Measurements from ENCODE around the gene OTOS. TPM values are rescaled to one million over a fixed set of nuclear protein-coding genes. Genes with fewer than 3 reads are reported as not detected.

OTOS gene
- total RNA-seq, 1 donor from 2014 or later = not detected

DNA sequence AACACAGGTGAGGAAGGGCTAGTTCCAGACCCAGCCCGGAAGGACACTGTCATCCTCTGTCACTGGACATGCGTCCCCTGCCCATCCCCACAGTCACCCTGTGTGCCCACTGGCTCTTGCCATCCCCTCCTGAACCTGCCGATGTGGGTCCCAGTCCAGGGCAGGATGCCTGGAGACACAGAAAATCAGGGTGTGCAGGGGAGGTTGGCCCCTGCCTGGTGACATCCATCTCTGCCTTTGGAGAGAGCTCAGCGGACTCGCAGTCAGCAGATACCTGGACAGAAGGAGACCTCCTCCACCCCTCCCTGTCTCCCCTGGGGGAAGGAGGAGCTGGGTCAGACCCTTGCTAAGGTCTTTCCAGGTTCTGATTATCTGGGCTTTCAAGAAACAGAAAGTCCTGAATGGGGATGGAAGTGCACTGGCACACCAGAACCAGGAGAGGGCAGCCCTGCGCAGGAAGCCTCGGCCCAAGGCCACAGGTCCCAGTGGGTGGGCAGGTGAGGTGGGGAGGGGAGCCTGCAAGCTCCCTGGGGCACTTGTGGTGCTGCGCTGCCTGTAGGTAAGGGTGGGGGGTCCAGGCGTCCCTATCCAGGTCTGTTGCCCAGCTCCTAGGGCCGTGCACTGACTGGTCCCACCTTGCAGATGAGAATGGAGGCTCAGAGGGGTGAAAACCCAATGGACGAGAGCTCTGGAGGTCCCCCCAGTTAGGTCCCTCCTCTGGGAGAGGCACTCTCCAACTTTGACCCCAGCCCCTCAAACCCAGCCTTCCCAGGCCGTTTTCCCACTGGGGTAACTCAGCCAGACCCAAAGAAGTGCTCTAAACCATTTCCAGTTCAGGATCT, 9.7 kb upstream of the OTOS start:
- Mint-ChIP-seq H3K27ac (no peak overlapping the region), H3K9me3 (ENCODE audit: low read depth) (no peaks in the 10 kb centered on the region), H3K4me3 (ENCODE audit: low read depth) (no peak overlapping the region), H3K4me1 (ENCODE audit: low read depth) (no peaks in the 10 kb centered on the region), H3K27me3 (peaks cover 33% of the 10 kb centered on the region), H3K36me3 (ENCODE audit: insufficient read depth) (no peaks in the 10 kb centered on the region)
- peak; percentile 62 for DNase-seq (ENCODE audit: low spot score, unreplicated experiment)
- TF ChIP-seq, protein P1, sequence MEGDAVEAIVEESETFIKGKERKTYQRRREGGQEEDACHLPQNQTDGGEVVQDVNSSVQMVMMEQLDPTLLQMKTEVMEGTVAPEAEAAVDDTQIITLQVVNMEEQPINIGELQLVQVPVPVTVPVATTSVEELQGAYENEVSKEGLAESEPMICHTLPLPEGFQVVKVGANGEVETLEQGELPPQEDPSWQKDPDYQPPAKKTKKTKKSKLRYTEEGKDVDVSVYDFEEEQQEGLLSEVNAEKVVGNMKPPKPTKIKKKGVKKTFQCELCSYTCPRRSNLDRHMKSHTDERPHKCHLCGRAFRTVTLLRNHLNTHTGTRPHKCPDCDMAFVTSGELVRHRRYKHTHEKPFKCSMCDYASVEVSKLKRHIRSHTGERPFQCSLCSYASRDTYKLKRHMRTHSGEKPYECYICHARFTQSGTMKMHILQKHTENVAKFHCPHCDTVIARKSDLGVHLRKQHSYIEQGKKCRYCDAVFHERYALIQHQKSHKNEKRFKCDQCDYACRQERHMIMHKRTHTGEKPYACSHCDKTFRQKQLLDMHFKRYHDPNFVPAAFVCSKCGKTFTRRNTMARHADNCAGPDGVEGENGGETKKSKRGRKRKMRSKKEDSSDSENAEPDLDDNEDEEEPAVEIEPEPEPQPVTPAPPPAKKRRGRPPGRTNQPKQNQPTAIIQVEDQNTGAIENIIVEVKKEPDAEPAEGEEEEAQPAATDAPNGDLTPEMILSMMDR (IDR thresholded peaks at IDR 0.05; ENCODE audit: unreplicated experiment) = peak; percentile 79

DNA sequence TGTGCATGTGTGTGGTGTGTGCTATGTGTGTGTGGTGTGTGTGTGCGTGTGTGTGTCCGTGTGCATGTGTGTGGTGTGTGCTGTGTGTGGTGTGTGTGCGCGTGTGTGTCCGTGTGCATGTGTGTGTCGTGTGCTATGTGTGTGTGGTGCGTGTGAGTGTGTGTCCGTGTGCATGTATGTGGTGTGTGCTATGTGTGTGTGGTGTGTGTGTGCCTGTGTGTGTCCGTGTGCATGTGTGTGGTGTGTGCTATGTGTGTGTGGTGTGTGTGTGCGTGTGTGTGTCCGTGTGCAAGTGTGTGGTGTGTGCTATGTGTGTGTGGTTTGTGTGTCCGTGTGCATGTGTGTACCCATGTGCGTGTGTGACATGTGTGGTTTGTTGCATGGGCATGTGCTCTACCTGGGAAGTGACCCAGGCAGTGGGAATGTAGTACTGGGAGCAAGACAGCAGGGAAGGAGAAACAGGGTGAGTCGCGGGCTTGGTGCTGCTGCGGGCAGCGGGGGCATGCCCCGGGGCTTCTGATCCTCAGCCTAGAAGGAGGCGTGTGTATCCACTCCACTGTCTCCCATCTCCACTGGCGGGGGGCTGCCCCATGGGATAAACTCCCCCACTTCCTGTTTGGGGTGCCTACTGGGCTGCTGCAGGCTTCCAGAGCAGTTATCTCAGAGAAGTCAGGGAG, 7.6 kb upstream of the OTOS start:
- Mint-ChIP-seq H3K36me3 (ENCODE audit: insufficient read depth) (no peaks in the 10 kb centered on the region), H3K4me1 (ENCODE audit: low read depth) (no peaks in the 10 kb centered on the region), H3K9me3 (ENCODE audit: low read depth) (no peaks in the 10 kb centered on the region), H3K27ac (peak overlapping the region; percentile 67), H3K27me3 (peaks cover 28% of the 10 kb centered on the region), H3K4me3 (ENCODE audit: low read depth) (no peak overlapping the region)
- DNase-seq (ENCODE audit: low spot score, unreplicated experiment) = no peak
- TF ChIP-seq, protein P1 (IDR thresholded peaks at IDR 0.05; ENCODE audit: unreplicated experiment) = no peak

DNA sequence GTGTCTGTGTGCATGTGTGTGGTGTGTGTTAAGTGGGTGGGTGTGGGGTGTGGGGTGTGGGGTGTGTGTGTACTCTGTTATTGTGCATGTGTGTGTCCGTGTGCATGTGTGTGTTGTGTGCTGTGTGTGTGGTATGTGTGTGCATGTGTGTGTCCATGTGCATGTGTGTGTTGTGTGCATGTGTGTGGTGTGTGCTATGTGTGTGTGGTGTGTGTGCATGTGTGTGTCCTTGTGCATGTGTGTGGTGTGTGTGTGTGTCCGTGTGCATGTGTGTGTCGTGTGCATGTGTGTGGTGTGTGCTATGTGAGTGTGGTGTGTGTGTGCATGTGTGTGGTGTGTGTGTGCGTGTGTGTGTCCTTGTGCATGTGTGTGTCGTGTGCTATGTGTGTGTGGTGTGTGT, 6.9 kb upstream of the OTOS start:
- Mint-ChIP-seq H3K27ac (peak overlapping the region; percentile 56), H3K27me3 (peaks cover 24% of the 10 kb centered on the region), H3K9me3 (ENCODE audit: low read depth) (no peaks in the 10 kb centered on the region), H3K36me3 (ENCODE audit: insufficient read depth) (no peaks in the 10 kb centered on the region), H3K4me3 (ENCODE audit: low read depth) (no peak overlapping the region), H3K4me1 (ENCODE audit: low read depth) (no peaks in the 10 kb centered on the region)
- no peak for DNase-seq (ENCODE audit: low spot score, unreplicated experiment)
- TF ChIP-seq, protein P1 (IDR thresholded peaks at IDR 0.05; ENCODE audit: unreplicated experiment) = no peak

DNA sequence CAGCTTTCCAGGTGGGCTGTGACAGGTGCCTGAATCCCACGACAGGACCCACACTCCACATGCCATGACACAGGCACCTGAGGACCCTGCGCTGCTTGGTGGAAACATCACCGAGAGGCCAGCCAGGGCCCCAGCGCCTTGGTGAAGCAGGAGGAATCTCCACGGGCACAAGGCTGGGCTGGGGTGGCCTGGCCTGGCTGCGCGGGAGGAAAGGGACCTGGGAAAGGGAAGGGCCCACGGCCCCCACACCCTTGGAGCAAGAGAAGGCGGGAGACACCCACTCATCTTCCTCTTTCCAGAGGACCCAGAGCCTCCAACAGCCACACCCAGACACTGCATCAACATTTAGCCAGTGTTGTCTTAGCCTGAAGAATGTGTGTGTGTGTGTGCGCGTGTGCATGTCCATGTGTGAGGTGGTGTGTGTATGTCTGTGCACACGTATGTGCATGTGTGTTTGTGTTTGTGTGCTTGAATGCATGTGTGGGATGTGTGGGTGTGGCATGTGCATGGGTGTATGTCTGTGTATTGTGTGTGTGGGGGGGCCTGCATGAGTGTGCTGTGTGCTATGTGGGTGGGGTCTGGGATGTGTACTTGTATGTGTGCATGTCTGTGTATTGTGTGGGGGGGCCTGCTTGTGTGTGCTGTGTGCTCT, 6.3 kb upstream of the OTOS start:
- Mint-ChIP-seq H3K4me3 (ENCODE audit: low read depth) (no peak overlapping the region), H3K4me1 (ENCODE audit: low read depth) (no peaks in the 10 kb centered on the region), H3K27ac (no peak overlapping the region), H3K27me3 (peaks cover 22% of the 10 kb centered on the region), H3K9me3 (ENCODE audit: low read depth) (no peaks in the 10 kb centered on the region), H3K36me3 (ENCODE audit: insufficient read depth) (no peaks in the 10 kb centered on the region)
- DNase-seq (ENCODE audit: low spot score, unreplicated experiment) = no peak
- TF ChIP-seq, protein P1 (IDR thresholded peaks at IDR 0.05; ENCODE audit: unreplicated experiment) = no peak

DNA sequence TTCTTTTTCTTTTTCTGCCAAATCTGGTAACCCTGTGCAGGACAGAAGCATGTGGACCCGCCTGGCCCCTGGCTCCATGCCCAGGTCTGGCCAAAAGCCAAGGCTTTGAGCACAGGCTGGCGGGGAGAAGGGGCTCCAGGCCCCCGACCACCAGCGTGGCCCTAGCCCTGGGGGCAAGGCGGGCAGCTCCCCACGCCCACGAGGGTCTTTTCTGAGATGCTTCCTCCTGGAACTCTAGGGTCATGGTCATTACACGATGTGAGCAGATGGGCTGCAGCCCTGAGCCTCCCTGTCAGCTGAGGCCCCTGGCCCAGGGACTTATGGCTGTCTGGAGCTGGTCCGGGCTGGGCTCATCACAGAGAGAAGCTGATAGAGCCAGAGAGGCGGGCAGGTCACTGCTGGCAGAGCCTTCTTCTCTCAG, 5.7 kb upstream of the OTOS start:
- TF ChIP-seq, protein P1 (IDR thresholded peaks at IDR 0.05; ENCODE audit: unreplicated experiment) = no peak
- Mint-ChIP-seq H3K4me1 (ENCODE audit: low read depth) (no peaks in the 10 kb centered on the region), H3K27me3 (peaks cover 23% of the 10 kb centered on the region), H3K9me3 (ENCODE audit: low read depth) (no peaks in the 10 kb centered on the region), H3K4me3 (ENCODE audit: low read depth) (no peak overlapping the region), H3K27ac (no peak overlapping the region), H3K36me3 (ENCODE audit: insufficient read depth) (no peaks in the 10 kb centered on the region)
- DNase-seq (ENCODE audit: low spot score, unreplicated experiment) = no peak

Data from progenitor cell of endocrine pancreas (in vitro differentiated cells).